Left ventricle myocardium superior (tissue), 1 donor: ENCODE measurements around the gene CAPN15. TPM values are rescaled to one million over a fixed set of nuclear protein-coding genes. Genes with fewer than 3 reads are reported as not detected.

Experiments used
- ATAC-seq: fragments of 200-7000 bp; cut with Tn5 transposase; one replicate; pipeline ENCODE4 v1.9.1; 2020; ENCODE audit warnings: mild to moderate bottlenecking, moderate library complexity
- DNase-seq: peaks from one replicate; pipeline ENCODE4 v3.0.0-alpha.2; 2020
- intact Hi-C: fragments of 100-400 bp; cut with micrococcal nuclease; formaldehyde crosslinking; loops from one replicate; pipeline ENCODE4 v1.11.0; 2022
- total RNA-seq: library from RNA; stranded (reverse); fragmentation: NEBNext Ultra II Directional; extraction: Animal tissue kit (Norgen Biotek cat#: 25700); gene quantifications from one replicate; pipeline ENCODE4 v1.2.1, GENCODE V29; 2021
- donor health status: DM: no; HTN: yes; CAD: no; lungs with severe emphysema.

CAPN15 gene
- total RNA-seq, 1 donor from 2014 or later: 17.8 TPM

GRCh38 chr16:582614-583331 is 55.3 kb downstream of the CAPN15 start:
- DNase-seq: peak; percentile 52
- intact Hi-C loops: no loop called here
- peak; percentile 3 for ATAC-seq

GRCh38 chr16:583470-583814 is 55.9 kb downstream of the CAPN15 start:
- ATAC-seq: no peak
- no peak for DNase-seq
- intact Hi-C loops: no loop called here

- ATAC-seq (no peak), DNase-seq (peak; percentile 36)
- intact Hi-C loops: no loop called here
Measured at GRCh38 chr16:583815-584591, 56.5 kb downstream of the CAPN15 start.

- ATAC-seq (no peak), DNase-seq (peak; percentile 35)
- intact Hi-C loops: no loop called here
Measured at GRCh38 chr16:585351-585750, 57.8 kb downstream of the CAPN15 start.

GRCh38 chr16:586047-586644 is 58.6 kb downstream of the CAPN15 start:
- ATAC-seq (no peak), DNase-seq (no peak)
- intact Hi-C loops: no loop called here

- ATAC-seq: no peak
- intact Hi-C loops: no loop called here
- peak; percentile 48 for DNase-seq
Measured at GRCh38 chr16:586645-587590, 59.4 kb downstream of the CAPN15 start.

- ATAC-seq: no peak
- intact Hi-C loops: no loop called here
- DNase-seq: peak; percentile 66
Measured at GRCh38 chr16:588639-588888, 61.1 kb downstream of the CAPN15 start.

GRCh38 chr16:588889-589657 is 61.6 kb downstream of the CAPN15 start:
- intact Hi-C loops: no loop called here
- peak; percentile 98 for DNase-seq
- ATAC-seq: peak; percentile 91

- ATAC-seq (peak; percentile 94), DNase-seq (peak; percentile 99)
- intact Hi-C loops: no loop called here
Measured at GRCh38 chr16:589658-590187, 62.2 kb downstream of the CAPN15 start, which contains the start of gene RAB40C. RAB40C (plus strand) TSS chr16:590066; CDS start chr16:590292, 226 bp downstream.

- intact Hi-C loops: no loop called here
- ATAC-seq (no peak), DNase-seq (peak; percentile 61)
Measured at GRCh38 chr16:590188-590814, 62.8 kb downstream of the CAPN15 start.

- intact Hi-C loops: no loop called here
Measured at GRCh38 chr16:590815-591200, 63.3 kb downstream of the CAPN15 start.

GRCh38 chr16:591231-591630 is 63.7 kb downstream of the CAPN15 start:
- no peak for DNase-seq
- no peak for ATAC-seq
- intact Hi-C loops: no loop called here

More at GRCh38 chr16:590815-591200, 63.3 kb downstream of the CAPN15 start:
- no peak for DNase-seq
- ATAC-seq: no peak

GRCh38 chr16:591892-592517 is 64.5 kb downstream of the CAPN15 start:
- DNase-seq: no peak
- no peak for ATAC-seq
- intact Hi-C loops: no loop called here

- no peak for DNase-seq
- no peak for ATAC-seq
- intact Hi-C loops: no loop called here
Measured at GRCh38 chr16:592518-593306, 65.2 kb downstream of the CAPN15 start.

- DNase-seq (no peak), ATAC-seq (no peak)
- intact Hi-C loops: no loop called here
Measured at GRCh38 chr16:593406-593805, 65.9 kb downstream of the CAPN15 start.

- intact Hi-C loops: no loop called here
- DNase-seq (no peak), ATAC-seq (no peak)
Measured at GRCh38 chr16:593807-594206, 66.3 kb downstream of the CAPN15 start.

- intact Hi-C loops: no loop called here
- DNase-seq (no peak), ATAC-seq (no peak)
Measured at GRCh38 chr16:595094-595528, 67.6 kb downstream of the CAPN15 start.
